Muscle layer of duodenum (tissue), 2 donors: Measurements from ENCODE around the gene ZBP1.

Experiments used
- H3K27ac ChIP-seq: one replicate; pipeline ENCODE4 v1.7.0; 2013; ENCODE audit warnings: mild to moderate bottlenecking, low read length
- H3K27me3 ChIP-seq: one replicate; pipeline ENCODE4 v1.7.0; 2013; ENCODE audit warnings: low read depth, mild to moderate bottlenecking, control low read depth, low read length
- H3K36me3 ChIP-seq, 2 donors: one replicate each; pipeline ENCODE4 v1.7.0; 2013; ENCODE audit warnings: low read length in 2 of 2, control low read depth in 1 of 2, mild to moderate bottlenecking in 1 of 2; ENCODE audit not compliant: insufficient read depth in 2 of 2, control insufficient read depth in 1 of 2
- H3K4me1 ChIP-seq, 2 donors: one replicate each; pipeline ENCODE4 v1.7.0; 2013; ENCODE audit warnings: low read length in 2 of 2, mild to moderate bottlenecking in 2 of 2, control low read depth in 1 of 2, moderate library complexity in 1 of 2; ENCODE audit not compliant: insufficient read depth in 2 of 2, control insufficient read depth in 1 of 2
- H3K4me3 ChIP-seq, 2 donors: one replicate each; pipeline ENCODE4 v1.7.0; 2013; ENCODE audit warnings: low read length in 2 of 2, low read depth in 1 of 2, mild to moderate bottlenecking in 1 of 2
- H3K9me3 ChIP-seq, 2 donors: one replicate each; pipeline ENCODE4 v1.7.0; 2013; ENCODE audit warnings: low read length in 2 of 2, control low read depth in 1 of 2, mild to moderate bottlenecking in 1 of 2; ENCODE audit not compliant: control insufficient read depth in 1 of 2
- donor health status: healthy.

The ZBP1 gene, protein sequence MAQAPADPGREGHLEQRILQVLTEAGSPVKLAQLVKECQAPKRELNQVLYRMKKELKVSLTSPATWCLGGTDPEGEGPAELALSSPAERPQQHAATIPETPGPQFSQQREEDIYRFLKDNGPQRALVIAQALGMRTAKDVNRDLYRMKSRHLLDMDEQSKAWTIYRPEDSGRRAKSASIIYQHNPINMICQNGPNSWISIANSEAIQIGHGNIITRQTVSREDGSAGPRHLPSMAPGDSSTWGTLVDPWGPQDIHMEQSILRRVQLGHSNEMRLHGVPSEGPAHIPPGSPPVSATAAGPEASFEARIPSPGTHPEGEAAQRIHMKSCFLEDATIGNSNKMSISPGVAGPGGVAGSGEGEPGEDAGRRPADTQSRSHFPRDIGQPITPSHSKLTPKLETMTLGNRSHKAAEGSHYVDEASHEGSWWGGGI

DNA sequence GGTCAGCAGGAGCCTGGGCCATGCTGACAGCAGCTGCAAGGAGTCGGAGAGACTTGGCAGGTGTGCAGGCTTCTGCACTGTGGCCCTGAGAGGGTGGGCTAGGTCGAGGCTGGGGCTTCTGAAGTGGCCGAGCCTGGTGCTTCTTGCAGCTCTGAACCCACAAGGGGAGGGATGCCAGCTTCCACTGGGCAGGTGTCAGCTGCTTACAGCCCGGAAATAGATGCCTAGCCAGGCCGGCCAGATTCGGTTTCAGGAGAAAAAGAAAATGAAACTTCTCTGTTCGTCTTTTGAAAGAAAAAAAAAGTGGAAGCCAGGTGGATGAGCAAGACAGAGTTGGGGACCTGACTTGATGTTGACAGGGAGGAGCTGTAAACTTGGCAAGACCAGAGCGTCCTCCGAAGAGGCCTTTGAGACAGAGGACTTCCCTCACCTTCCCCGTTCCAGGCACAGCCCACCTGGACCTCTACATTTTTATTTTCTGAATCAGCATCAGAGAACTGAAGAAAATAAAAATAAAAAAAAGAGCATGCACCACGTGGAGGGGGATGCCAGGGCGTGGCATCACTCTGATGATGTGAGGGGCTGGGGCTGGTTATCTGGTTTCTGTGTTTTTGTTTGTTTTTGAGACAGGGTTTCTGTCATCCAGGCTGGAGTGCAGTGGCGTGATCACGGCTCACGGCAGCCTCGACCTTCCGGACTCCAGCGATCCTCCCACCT lies at the start of gene ZBP1:
Gene ZBP1, minus strand, starts transcription at position 153 of the 717 bp plus-strand sequence. Its CDS starts 131 bp downstream, at position 22.
- Histone ChIP-seq H3K4me1 (no peaks in the 10 kb centered on the region), H3K36me3 (no peaks in the 10 kb centered on the region), H3K27me3 (no peaks in the 10 kb centered on the region), H3K27ac (peak within 1 kb of the TSS; percentile 35), H3K4me3 (peak within 1 kb of the TSS; percentile 26 to 52), H3K9me3 (peaks cover 0 to 7% of the 10 kb centered on the region in 2 donors)

DNA sequence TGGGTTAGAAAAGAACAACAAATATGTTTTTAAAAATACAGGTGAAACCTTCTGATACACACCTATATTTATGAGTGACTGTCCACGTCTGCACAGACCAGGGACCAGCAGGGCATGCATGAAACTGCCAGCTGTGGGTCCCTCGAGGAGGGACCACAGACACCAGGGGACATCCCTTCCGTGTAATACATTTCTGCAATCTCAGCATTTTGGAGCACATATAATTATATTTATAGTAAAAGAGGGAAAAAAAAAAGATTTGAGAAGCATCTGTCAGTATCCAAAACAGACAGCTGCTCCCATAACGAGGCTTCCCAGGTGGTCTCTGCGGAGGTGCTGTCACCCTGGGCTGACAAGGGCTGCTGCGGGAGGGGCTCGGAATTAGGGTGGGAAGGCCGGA lies 49.4 kb upstream of the ZBP1 start:
- Histone ChIP-seq H3K9me3 (no peaks in the 10 kb centered on the region), H3K27ac (no peak overlapping the region), H3K4me3 (no peak overlapping the region), H3K4me1 (peaks cover 7 to 10% of the 10 kb centered on the region in 2 donors), H3K27me3 (no peaks in the 10 kb centered on the region), H3K36me3 (no peaks in the 10 kb centered on the region)

DNA sequence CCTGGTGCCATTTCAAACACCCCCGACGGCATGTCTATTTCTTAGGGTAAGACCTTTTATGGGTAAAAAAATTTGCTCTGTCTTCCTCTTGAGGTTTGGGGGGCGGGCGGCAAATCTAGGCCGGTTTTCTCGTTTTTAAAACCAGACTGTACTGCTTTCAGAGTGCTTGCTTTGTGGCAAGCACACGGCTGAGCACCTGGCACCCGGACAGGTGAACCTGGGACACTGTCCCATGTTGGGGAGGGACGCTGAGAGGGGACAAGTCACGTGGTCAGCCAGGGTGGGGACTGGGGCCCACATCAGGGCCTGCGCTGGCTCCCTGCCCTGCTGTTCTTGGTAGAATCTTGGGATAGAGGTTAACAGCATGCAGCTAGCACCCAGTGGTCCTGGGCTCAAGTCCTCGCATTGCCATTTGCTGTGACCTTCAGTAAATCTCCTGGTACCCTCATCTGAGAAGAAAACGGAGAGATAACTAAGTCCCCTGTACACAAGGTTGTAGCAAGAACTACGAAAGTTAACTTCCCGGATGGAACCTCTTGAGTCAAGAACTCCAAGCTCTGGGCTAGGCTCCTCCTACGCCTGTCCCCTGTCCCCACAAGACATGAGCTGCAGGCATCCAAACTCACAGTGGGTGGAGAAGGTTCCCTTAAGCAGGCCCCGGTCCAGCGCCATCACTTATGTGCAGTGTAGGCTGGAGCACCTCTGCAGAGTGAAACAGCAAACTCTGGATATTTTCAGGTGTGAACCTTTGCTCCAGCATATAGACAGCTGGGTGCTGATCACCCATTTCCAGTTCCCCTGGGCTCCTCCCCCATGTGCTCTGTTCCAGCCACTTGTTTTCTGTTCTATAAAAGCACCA lies 47.9 kb upstream of the ZBP1 start:
- Histone ChIP-seq H3K27ac (no peak overlapping the region), H3K4me3 (no peak overlapping the region), H3K27me3 (no peaks in the 10 kb centered on the region), H3K9me3 (no peaks in the 10 kb centered on the region), H3K4me1 (peaks cover 3 to 5% of the 10 kb centered on the region in 2 donors), H3K36me3 (no peaks in the 10 kb centered on the region)

DNA sequence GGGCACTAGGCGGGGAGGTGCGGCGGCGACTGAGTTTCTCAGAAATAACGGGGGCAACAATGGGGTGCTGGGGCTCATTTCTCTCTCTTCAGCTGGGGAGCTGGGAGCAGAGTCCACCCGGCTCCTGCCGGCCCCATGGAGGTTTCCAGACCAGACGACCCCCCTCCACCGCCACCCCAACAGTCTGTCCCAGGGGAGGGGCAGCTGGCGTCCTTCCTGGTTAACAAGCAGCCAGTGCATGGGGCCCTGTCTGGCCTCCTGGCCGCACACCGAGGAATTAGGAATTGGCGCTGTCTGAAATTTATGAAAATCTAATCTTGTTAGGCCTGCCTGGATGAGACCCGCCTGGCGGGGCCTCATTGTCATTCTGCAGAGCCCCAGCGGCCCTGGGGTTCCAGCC lies 47.2 kb upstream of the ZBP1 start:
- H3K4me1 ChIP-seq = peaks cover 0 to 7% of the 10 kb centered on the region in 2 donors
- no peaks in the 10 kb centered on the region for H3K36me3 ChIP-seq
- H3K27ac ChIP-seq = no peak overlapping the region
- no peak overlapping the region for H3K4me3 ChIP-seq
- H3K9me3 ChIP-seq = no peaks in the 10 kb centered on the region
- H3K27me3 ChIP-seq = no peaks in the 10 kb centered on the region

DNA sequence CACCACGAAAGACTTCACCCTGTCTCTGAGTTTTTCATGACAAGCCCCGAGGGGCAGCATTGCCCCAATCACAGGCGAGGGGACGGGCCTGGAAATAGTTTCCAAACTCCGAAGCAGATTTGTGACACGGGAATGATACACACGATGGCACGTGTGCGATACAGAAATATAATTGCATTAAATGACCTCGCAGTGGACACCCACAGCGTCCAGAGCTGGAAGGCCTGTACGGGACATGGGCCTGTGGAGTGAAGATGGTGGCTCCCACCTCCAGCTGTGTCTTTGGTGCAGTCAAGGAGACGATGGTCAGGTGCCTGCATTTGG lies 46.6 kb upstream of the ZBP1 start:
- Histone ChIP-seq H3K4me1 (peaks cover 0 to 9% of the 10 kb centered on the region in 2 donors), H3K27ac (no peak overlapping the region)

DNA sequence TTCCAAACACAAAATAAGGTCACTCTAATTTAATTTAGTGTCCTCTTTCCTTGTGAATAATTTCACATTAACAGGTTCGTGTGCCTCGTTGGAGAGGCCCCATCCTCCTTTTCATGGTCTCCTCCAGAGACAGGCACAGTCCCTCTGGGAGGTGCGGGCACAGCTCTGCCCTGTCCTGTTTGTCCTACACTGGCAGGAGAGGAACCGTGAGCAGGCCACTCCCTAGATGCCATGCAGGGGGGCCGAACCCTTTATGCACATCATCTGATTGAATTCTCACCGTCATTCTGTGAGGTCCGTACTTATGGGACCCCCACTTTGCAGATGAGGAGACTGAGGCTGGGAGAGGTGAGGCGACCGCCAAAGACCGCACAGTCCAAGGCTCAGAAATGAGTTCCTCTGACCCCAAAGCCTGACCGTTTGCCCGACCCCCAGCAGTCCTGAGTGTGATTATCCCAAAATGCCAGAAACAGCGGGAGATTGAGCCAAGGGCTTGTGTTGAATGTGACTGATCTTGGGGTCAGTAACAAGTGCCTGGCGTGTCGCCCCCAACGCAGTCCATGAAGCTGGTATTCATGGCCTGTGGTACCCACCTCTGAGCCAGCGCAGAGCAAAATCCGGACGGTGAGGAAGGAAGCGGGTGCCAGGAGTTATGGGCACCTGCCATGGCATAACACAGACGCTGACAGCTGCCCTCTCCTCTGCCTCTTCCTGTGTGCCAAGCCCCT lies 46.0 kb upstream of the ZBP1 start:
- Histone ChIP-seq H3K4me1 (peaks cover 0 to 14% of the 10 kb centered on the region in 2 donors), H3K4me3 (no peak overlapping the region), H3K27ac (no peak overlapping the region), H3K9me3 (no peaks in the 10 kb centered on the region), H3K36me3 (no peaks in the 10 kb centered on the region), H3K27me3 (no peaks in the 10 kb centered on the region)

More for the DNA sequence above, 46.6 kb upstream of the ZBP1 start:
- H3K27me3 ChIP-seq = no peaks in the 10 kb centered on the region
- no peaks in the 10 kb centered on the region for H3K9me3 ChIP-seq
- H3K4me3 ChIP-seq = no peak overlapping the region
- H3K36me3 ChIP-seq = no peaks in the 10 kb centered on the region

DNA sequence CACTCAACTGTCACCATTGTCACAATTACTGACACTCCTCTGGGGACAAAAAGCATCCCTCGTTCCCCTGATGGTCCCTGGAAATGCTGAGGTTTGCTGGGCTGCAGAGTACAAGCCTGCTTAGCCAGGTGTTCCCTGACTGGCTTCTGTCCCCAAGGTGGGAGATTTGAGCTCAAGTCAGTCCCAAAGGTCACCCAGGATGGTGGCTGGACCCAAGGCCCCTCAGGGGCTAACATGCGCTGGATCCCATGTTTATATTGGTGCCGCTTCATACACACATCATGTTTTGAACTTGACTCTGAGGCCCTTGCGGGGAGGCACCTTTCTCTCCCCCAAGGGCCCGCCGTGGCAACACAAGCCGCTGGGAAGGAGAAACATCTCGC lies 45.4 kb upstream of the ZBP1 start:
- no peaks in the 10 kb centered on the region for H3K27me3 ChIP-seq
- no peaks in the 10 kb centered on the region for H3K36me3 ChIP-seq
- peaks cover 0 to 18% of the 10 kb centered on the region in 2 donors for H3K4me1 ChIP-seq
- H3K27ac ChIP-seq = no peak overlapping the region
- H3K9me3 ChIP-seq = no peaks in the 10 kb centered on the region
- H3K4me3 ChIP-seq = no peak overlapping the region

DNA sequence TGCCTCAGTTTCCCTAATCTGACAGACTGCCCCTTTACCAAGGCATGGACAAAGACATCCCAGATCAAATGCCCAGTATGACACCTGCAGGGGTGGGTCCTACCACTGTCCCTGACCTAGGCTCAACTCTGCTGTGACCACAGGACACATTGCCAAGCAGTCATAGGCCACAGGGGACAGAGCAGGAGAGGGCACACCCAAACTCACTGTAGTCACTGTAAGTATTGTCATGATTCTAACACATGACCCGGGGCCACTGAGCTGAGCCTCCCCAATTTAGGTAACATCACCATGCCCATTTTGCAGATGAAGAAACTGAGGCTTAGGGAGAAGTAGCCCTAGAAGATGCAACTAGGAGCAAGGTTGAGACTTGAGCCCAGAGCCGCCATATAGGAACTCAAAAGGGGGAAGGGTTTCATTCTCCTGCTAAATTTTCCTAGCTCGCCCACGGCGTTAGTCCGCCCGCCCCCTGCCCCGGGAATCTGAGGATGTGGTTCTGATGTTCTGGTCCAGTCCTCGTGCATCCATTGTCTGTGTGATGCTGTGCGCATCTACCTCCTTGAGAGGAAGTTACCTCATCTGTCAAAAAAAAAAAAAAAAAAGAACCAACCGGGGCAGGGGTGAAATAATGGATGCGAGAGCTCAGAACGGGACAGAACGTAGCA lies 44.8 kb upstream of the ZBP1 start:
- Histone ChIP-seq H3K4me3 (no peak overlapping the region), H3K36me3 (no peaks in the 10 kb centered on the region), H3K9me3 (no peaks in the 10 kb centered on the region), H3K4me1 (peaks cover 0 to 18% of the 10 kb centered on the region in 2 donors), H3K27me3 (no peaks in the 10 kb centered on the region), H3K27ac (no peak overlapping the region)

DNA sequence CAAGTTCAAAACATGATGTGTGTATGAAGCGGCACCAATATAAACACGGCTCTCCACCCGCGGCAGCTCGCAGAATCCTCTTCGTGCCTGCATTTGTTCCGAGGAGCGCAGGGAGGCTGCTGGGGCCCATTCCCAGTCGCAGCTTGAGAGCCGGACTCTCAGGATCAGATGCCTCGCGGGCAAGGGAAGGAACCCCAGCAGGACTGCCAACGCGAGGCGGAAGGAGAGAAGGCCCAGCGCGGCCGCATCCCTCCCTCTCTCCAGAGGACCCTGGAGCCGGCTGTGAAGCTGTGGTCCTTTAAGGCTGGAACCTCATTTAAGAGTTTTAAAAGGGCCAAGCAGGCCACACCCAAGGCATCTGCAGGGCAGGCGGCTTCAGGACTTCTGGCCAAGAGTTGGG lies 44.2 kb upstream of the ZBP1 start:
- no peaks in the 10 kb centered on the region for H3K9me3 ChIP-seq
- H3K27me3 ChIP-seq = no peaks in the 10 kb centered on the region
- H3K27ac ChIP-seq = no peak overlapping the region
- H3K36me3 ChIP-seq = peaks cover 0 to under 1% of the 10 kb centered on the region in 2 donors
- H3K4me1 ChIP-seq = peaks cover 0 to 18% of the 10 kb centered on the region in 2 donors
- H3K4me3 ChIP-seq = no peak overlapping the region

DNA sequence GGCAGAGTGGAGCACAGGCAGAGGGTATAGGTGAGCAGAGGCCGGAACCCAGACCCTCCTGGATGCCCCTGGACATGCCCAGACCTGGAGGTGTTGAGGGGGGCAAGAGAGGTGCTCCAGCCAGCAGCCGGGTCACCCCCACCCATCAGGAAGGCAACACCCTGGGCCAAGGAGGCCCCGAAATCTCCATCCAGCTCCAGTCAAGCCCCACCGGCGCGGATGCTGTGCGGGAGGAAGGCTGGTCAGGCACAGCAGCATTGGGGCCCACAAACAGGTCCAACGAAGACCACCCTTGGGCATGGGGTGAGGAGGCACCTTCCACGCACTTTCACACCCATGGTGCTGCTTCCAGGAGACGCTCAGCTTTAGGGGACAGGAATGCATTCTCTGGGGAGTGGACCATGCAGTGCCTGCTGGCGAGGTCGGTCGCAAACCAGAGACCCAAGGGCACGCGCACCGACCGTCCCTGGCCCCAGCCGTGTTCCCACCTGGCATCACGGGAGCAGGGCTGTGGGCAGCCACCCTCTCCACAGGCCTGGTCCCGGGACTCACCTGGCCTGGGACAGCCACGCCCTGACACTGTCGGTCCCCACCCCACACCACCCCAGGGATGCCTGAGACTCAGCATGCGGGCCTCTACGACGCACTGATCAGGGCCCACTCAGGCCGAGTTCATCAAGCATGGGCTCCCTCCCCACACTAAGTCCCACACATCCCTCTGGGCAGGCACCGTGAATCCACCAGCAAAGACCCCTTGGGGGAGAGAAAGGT lies 43.6 kb upstream of the ZBP1 start:
- Histone ChIP-seq H3K9me3 (no peaks in the 10 kb centered on the region), H3K4me1 (peaks cover 0 to 18% of the 10 kb centered on the region in 2 donors), H3K4me3 (no peak overlapping the region), H3K27ac (no peak overlapping the region), H3K36me3 (peaks cover 0 to 6% of the 10 kb centered on the region in 2 donors), H3K27me3 (no peaks in the 10 kb centered on the region)
